Smooth muscle cell of the brain vasculature (primary cell): ENCODE results near the gene UTP14C.
"Not testable (repeated sequence)": the region's sequence is repeated elsewhere in the genome, so short reads cannot be mapped to it uniquely, and the experiment has no call there.

Experiments
- DNase-seq: peaks from one replicate; pipeline ENCODE4 v3.0.0-alpha.2; 2012; ENCODE audit warnings: low read depth, low spot score

Gene UTP14C

DNA sequence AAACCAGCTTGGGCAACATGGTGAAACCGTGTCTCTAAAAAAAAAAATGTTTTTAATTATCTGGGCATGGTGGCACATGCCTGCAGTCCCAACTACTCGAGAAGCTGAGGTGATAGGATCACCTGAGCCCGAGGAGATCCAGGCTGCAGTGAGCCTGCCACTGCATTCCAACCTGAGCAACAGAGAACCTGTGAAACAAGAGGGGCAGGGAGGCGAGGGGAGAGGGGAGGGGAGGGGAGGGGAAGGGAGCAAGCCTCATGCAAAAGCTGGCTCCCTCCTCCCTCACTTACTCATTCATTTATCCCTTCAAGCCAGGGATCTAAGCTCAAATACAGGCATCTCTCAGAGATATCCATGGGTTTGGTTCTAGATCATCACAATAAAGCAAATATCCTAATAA, 22.1 kb upstream of the UTP14C start:
- DNase-seq, result no peak

DNA sequence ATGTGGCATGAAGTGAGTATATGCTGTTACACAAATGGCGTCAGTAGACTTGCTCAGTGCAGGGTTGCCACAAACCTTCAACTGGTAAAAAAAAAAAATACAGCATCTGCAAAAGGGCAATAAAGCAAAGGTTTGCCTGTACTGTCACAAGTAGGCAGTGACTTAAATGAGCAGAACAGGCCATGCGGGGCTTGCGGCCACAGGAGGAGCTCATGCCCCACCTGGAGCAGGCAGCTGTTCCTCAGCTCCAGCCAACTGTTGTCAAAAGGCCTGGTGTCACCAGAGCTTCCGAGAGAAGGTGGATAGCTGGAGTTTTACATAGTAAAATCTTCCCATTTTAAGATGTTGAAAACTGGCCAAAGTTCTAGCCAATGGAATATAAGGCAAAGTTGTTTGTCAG, 20.9 kb upstream of the UTP14C start:
- no peak for DNase-seq

DNA sequence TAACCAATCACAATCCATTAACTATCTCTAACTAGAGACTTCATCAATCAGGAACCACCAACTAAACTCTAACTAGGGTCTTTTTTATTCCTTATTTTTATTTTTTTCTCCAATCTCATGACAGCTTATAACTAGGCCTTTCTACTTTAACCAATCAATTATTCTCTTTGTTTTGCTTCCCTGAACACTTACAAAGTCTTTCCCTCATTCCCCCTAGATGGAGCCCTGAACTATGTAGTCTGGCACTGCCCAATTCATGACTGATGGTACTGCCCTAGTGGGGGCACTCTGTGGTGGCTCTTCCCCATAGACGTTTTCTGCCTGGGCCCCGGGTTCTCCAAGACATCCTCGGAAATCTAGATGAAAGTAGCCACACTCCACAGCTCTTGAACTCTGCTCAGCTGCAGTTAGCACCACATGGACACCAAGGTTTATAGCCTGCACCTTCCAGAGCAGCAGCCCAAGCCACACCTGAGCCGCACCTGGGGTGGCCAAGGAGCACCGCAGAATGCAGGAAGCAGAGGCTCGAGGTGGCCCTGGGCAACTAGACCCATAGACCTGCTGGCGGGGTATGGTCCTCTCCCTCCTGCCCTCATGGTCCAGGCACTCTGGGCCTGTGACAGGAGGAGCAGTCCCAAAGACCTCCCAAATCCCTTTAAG, 19.9 kb upstream of the UTP14C start:
- DNase-seq, result no peak

DNA sequence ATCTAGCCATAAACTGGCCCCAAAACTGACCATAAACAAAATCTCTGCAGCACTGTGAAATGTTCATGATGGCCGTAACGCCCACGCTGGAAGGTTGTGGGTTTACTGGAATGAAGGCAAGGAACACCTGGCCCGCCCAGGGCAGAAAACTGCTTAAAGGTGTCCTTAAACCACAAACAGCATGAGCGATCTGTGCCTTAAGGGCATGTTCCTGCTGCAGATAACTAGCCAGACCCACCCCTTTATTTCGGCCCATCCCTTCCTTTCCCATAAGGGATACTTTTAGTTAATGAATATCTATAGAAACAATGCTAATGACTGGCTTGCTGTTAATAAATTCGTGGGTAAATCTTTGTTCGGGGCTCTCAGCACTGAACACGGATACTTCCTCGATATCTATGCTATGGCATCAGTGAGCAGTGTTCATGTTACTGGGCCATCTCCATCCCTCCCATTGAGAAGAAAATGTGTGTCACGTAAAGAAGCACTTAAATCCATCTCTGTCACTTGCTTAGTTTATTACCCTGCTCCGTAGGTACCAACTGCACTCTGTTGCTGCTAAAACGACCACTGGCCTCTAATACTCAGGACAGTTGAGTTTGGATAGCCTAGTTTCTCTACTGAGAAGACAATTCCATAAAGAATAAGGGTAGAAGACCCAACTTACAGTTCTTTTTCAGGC, 18.5 kb upstream of the UTP14C start:
- DNase-seq, result no peak

DNA sequence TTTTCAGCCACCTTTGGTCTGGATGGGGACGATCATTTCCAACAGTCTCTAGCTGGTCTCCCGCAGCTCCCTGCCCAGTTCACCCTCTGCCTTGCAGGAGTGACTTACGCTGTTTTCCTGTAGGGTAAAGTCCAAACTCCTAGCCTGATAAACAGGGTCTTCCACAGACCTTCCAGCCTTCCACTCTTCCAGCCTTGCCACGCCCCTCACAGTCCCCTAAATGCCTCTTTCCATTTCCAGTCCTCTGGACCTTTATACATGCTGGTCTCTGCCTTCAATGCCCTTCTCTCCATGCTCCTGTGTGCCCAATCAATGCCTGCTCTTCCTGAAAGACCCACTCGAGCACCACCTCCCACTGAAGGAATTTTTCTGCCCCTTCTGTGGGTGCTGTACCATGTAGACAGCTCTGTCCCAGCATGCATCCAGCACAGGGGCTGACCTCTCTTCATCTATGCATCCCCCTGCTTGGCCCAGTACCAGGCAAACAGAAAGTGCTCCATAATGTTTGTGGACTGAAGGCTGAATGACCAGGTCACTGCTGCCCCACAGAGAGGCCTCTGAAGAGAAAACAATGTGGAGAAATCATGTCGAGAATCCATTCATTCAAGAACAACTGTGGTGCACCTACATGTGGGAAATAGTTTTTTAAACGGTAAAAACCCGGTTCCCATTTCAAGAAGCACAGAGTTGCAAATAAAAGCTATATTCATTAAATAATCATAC, 17.8 kb upstream of the UTP14C start:
- DNase-seq, result no peak

DNA sequence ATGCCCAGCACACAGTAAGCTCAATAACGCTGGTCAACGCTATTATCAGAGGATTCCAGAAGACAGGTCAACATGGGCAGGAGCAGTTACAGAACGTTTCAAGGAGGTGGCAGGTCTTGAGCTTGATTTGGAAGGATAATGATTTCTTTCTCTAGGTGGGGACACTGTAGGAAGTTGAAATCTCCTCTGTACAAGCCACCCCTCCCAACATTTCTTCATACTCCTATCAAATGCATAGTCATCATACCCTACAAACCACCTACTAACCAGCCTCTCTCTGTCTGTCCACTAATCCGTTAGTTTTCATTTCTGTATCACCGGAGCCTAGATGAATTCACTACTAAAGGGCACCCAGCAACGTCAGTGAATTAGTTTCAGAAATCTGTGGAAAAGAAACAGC, 14.5 kb upstream of the UTP14C start:
- DNase-seq, result no peak

DNA sequence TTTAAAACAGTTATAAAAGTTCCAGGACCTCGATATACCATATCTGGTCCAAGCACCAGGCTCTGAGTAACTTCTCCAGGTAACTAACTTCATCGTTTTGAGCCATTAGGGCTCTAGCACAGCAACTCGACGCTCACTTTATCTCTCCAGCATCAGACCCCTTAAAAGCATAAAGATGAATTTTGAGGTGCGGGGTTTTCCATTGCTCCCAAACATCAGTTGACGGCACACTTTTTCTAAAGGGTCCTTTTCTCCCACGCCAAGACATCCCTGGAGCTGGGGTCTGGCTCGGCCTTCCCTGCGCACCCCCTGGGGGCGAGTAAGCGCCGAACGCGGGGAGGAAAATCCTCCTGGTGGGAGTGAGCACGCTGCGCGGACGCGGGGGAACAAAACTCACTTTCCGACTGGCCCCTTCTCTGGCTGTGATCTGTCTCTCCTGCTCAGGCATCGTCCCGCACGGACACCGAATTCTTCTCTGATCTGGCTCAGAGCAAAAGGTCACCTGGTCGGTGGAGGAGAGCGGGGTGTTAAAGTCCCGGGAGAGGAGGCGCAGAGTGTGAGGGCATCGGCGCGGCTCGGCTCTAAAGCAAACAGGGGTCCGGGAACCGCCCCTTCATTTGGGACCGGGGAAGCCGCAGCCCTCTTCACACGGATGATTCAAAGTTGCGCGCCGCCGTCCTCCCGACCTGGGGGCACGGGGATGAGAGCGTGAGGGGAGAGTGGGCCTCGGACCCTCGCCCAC, 13.4 kb upstream of the UTP14C start, which contains the start of gene ATP7B:
Gene ATP7B (minus strand): TSS at position 561 of the 742 bp plus-strand sequence. CDS start 113 bp downstream, at position 448.
- no peak for DNase-seq

DNA sequence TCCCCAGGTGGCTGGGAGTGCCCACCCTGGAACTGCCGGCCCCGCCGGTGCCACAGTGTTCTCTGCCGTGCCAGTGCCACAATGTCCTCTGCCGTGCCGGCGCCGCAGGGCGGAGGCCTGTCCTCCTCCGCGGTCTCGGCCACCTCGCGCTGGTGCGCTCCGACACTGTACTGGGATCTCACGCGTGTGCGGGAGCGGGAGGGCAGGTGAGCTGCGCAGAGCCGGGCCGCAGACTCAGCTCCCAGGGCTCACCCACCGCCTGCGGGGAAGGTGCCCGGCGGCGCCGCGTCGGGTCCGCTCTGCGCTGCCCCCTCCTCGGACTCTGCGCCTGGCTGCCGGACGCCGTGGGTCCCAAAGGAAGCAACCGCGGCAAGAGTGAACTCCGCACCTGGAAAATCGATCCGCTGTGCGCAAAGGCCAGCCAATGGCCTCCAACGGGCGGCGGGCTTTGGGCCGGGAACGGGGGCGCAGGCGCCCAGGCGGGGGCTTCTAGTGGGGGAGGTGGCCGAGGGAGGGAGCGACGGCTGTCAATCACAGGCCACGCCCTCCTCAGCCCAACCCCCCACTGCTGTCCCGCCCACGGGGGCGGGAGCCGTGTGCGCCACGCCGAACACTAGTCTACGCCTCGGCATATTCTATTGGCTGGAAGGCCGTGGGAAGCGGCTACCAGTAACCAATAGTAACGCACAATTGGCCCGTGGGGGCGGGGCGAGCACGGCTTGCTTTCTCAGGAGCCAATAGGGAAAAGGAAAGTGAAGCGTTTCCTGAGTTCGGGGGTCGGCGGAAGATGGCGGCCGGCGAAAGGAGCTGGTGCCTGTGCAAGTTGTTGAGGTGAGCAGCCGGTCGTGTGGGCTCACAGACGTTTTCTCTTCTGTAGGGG, 12.6 kb upstream of the UTP14C start, which contains the start of gene ALG11:
Gene ALG11 (plus strand): TSS at position 767 of the 880 bp plus-strand sequence. CDS start 21 bp downstream, at position 788.
- DNase-seq, result peak; percentile 94

DNA sequence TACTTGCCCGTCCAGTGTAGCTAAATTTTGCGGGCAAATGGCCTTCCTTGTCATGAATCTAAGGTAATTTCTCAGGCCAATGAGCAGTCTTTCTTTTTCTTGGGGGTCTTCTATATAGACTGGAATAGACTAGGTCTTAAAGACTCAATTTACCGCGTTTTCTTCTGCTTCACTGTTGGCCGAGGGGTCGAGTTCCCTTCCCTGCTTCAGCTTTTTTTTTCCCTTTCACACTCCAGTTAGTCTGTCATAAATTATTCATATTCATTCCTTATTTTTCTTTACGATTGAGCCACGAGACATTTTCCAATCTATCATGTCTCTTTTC, 12.0 kb upstream of the UTP14C start:
- no peak for DNase-seq

DNA sequence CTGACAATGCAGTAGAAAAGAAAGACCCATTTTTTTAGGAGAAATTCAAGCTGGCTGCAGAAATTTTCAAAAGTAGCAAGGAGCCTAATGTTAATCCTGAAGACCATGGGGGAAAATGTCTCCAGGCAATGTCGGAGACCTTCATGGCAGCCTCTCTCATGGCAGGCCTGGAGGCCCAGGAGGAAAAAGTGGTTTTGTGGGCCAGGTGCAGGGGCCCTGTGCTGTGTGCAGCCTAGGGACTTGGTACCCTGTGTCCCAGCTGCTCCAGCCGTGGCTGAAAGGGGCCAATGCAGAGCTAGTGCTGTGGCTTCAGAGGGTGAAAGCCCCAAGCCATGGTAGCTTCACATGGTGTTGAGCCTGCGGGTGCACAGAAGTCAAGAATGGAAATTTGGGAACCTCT, 8.2 kb upstream of the UTP14C start:
- no peak for DNase-seq

DNA sequence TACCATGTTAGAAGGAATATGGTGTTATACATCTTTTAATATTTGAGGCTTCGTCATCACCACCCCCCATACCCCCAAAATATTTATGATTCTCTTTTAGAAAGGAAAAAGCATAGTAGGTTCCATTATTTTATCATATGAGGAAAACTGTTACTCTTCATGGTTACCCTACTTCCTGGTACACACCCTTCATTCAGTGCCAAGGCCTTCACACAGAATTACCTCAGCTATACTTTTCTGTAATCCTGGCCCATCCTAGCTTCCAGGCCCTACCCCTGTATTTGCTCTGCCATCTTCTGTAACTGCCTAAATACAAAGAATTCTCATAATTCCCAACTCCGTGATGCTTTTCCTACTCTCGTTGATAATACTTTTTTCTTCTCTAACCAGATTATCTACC, 4.3 kb upstream of the UTP14C start:
- no peak for DNase-seq

DNA sequence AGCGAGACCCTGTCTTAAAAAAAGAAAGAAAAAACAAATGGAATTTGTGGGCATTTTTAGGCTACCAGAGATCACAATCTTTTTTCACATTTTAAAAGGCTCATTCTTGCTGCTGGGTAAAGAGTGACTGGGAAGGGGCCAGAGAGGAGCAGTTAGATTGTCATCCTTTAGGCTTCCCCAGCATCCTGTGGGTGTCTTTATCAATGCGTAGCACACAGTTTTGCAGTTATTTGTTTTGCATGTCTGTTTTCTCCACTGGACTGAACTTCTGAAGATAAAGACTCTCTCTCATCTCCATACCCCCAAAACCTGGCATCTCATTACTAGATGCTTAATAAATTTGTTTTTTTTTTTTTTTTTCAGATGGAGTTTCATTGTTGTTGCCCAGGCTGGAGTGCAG, 2.1 kb upstream of the UTP14C start:
- DNase-seq, result no peak

DNA sequence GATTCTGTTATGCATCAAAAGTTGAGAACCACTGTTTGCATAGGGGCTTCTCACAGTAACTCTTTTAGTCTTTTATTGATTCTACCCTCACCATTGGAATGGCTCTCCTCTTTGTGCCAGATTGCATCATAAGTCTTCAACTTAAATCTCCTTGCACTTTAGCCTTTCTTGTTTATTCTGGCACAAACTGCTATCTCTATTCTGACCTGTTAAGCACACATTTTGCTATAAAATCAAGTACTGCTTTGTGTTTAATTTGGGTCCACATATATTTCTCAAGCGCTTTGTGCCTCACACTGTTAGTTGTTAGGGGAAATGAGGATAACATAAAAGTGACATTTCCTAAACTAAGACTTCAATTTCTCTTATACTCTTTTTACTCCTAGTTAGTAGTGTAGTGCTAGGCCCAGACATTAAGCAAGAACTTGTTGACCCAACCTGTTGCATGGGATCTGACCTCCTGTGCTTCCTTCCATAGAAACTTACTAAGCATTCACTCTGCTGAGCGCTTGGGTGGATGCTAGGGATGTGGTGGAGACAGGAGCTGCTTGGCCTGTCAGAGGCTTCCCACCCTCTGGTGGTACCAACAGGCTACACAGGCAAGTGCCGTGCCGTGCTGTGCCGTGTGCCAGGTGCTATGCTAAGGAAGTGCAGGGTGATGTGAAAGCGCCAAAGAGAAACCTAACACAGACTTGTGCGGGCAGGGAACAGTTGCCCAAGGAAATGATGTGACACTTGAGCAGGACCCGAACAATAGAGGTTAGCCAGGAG, 1.2 kb downstream of the UTP14C start:
- no peak for DNase-seq

DNA sequence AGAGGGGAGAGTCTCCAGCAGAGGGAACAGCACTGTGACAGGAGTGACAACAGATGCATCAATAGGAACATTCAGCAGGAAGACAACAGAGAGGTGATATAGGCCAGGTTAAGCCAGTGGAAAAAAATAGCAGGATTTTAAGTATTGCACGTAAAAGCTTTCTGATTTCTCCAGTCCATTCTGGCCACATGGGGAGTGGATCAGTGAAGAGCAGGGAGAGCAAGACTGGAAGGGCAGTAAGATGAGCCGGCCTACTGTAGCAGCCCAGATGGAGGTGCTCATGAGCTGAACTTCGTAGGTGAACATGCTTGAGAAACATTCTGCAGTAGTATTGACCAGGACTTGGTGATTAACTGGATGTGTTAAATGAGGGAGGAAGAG, 1.7 kb downstream of the UTP14C start:
- no peak for DNase-seq

DNA sequence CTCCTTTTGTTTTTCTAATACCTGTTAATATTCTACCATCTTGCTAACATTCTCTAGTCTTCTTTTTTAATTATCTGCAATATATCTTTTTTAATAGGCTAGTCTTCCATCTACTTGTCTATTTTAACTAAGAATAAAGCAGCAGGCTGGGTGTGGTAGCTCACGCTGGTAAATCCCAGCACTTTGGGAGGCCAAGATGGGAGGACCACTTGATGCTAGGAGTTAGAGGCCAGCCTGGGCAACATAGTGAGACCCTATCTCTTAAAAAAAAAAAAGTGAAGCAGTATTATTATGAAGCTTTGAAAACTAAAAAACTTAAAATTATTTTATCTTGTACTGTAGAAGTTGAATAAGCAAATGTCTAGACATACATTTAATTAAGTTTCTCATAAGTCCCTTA, 3.3 kb downstream of the UTP14C start:
- DNase-seq, result no peak

DNA sequence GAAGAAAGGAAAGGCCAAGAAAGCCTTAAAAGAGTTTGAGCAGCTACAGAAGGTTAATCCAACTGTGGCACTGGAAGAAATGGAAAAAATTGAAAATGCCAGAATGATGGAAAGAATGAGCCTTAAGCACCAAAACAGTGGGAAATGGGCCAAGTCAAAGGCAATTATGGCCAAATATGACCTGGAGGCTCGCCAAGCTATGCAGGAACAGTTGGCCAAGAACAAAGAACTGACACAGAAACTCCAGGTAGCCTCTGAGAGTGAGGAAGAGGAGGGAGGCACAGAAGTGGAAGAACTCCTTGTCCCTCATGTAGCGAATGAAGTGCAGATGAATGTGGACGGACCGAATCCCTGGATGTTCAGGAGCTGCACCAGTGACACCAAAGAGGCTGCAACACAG, 5.1 kb downstream of the UTP14C start:
- DNase-seq, result no peak

DNA sequence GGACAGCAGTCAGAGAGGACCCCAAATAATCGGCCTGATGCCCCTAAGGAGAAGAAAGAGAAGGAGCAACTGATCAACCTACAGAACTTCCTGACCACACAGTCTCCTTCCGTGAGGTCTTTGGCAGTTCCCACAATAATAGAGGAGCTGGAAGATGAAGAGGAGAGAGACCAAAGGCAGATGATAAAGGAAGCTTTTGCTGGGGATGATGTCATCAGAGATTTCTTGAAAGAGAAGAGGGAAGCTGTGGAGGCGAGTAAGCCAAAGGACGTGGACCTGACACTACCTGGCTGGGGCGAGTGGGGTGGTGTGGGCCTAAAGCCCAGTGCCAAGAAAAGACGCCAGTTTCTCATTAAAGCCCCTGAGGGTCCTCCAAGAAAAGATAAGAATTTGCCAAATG, 5.9 kb downstream of the UTP14C start:
- DNase-seq, result not testable (repeated sequence)

DNA sequence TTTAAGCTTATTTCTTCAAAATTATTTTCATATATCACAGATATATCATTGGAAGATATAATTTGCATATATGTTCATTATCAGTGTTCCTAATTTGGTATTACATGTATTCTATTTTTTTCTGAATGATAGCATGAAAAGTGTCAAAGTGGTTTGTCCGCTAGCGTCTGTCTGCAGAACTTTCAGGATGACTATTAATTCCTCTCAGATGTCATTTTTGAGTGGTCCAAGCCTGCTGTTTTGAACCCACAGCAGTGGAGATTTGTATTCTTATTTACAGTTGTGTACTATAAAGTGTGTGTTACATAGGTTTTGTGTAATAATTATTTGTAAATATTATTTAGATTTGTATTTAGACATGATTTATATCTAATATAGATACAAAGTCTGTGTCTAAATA, 8.5 kb downstream of the UTP14C start:
- no peak for DNase-seq

DNA sequence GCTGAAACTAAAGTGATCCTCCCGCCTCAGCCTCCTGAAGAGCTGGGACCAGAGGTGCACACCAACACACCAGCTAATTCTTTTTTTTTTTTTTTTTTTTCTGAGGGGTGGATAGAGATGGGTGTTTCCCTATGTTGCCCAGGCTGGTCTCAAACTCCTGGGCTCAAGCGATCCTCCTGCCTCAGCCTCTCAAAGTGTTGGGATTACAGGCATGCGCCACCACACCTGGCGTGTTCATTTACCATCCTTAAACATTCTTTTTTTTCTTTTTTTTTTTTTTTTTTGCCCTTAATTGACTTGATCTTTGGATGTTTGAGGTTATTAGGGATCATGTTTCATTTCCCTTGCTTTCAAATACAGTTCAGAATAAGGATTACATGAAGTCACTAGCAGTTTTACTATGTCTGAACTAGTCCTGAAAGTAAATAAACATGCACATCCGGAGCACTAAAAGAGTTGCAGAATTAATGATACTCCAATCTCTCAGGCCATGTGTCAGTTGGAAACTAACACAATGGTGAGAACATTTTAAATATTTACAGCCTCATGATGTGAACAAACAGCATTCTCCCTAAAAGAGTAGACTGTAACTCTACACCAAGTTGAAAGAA, 10.2 kb downstream of the UTP14C start:
- DNase-seq, result no peak

DNA sequence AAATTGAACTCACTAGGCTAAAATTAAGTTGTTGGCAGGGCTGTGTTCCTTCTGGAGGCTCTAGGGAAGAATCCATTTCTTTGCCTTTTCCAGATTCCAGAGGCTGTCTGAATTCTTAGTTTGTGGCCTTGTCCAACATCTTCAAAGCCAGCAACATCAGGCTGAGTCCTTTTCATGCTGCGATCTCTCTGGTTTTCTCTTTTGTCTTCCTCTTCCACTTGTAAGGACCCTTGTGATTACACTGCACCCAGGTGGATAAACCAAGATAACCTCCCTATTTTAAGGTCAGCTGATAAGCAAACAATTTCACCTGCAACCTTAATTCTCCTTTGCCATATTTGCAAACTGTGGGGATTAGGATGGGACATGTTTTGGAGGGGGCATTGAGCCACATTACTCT, 11.5 kb downstream of the UTP14C start:
- no peak for DNase-seq
